ENCODE data around the gene OSBPL6. TPM values are rescaled to one million over a fixed set of nuclear protein-coding genes. Genes with fewer than 3 reads are reported as not detected.
A peak's percentile ranks its signal among the peaks of the same experiment; 100 is the strongest.

Gene OSBPL6
- total and polyA plus RNA-seq, 2 experiments from 2014 or later = 0.60 to 1.8 TPM

GRCh38 chr2:178279142-178279541 is 84.8 kb downstream of the OSBPL6 start:
- H3K4me1 ChIP-seq (ENCODE audit: low read depth) = peaks cover 3% of the 10 kb centered on the region
- peak in 1 of 2 donors; percentile 93 for DNase-seq (ENCODE audit: low read depth in 1 of 2, low spot score in 1 of 2)
- H3K27me3 ChIP-seq = no peaks in the 10 kb centered on the region
- H3K27ac ChIP-seq = no peak overlapping the region
- no peak for TF ChIP-seq CTCF (IDR thresholded peaks at IDR 0.05; ENCODE audit: low read depth, low read length)
- no peak overlapping the region for H3K4me3 ChIP-seq
- H3K9me3 ChIP-seq (ENCODE audit: low read depth) = no peaks in the 10 kb centered on the region
- H3K36me3 ChIP-seq = no peaks in the 10 kb centered on the region

GRCh38 chr2:178279636-178280035 is 85.3 kb downstream of the OSBPL6 start:
- no peaks in the 10 kb centered on the region for H3K9me3 ChIP-seq (ENCODE audit: low read depth)
- H3K4me1 ChIP-seq (ENCODE audit: low read depth) = peaks cover 3% of the 10 kb centered on the region
- H3K4me3 ChIP-seq = no peak overlapping the region
- H3K27me3 ChIP-seq = no peaks in the 10 kb centered on the region
- no peaks in the 10 kb centered on the region for H3K36me3 ChIP-seq
- no peak overlapping the region for H3K27ac ChIP-seq
- TF ChIP-seq CTCF (IDR thresholded peaks at IDR 0.05; ENCODE audit: low read depth, low read length) = no peak
- DNase-seq (ENCODE audit: low read depth in 1 of 2, low spot score in 1 of 2) = no peak

- DNase-seq (ENCODE audit: low read depth in 1 of 2, low spot score in 1 of 2) = peak; percentile 36 to 68
- TF ChIP-seq CTCF (IDR thresholded peaks at IDR 0.05; ENCODE audit: low read depth, low read length) = peak; percentile 75
- Histone ChIP-seq H3K27me3 (no peaks in the 10 kb centered on the region), H3K4me3 (no peak overlapping the region), H3K4me1 (ENCODE audit: low read depth) (peaks cover 3% of the 10 kb centered on the region), H3K9me3 (ENCODE audit: low read depth) (no peaks in the 10 kb centered on the region), H3K36me3 (no peaks in the 10 kb centered on the region), H3K27ac (no peak overlapping the region)
These were observed 86.0 kb downstream of the OSBPL6 start for GRCh38 chr2:178280244-178280852.

- no peak for TF ChIP-seq CTCF (IDR thresholded peaks at IDR 0.05; ENCODE audit: low read depth, low read length)
- peak in 1 of 2 donors; percentile 96 for DNase-seq (ENCODE audit: low read depth in 1 of 2, low spot score in 1 of 2)
- Histone ChIP-seq H3K27me3 (no peaks in the 10 kb centered on the region), H3K4me1 (ENCODE audit: low read depth) (peaks cover 3% of the 10 kb centered on the region), H3K36me3 (no peaks in the 10 kb centered on the region), H3K27ac (no peak overlapping the region), H3K4me3 (no peak overlapping the region), H3K9me3 (ENCODE audit: low read depth) (no peaks in the 10 kb centered on the region)
These were observed 87.9 kb downstream of the OSBPL6 start for GRCh38 chr2:178282075-178282815.

- no peaks in the 10 kb centered on the region for H3K27me3 ChIP-seq
- H3K9me3 ChIP-seq (ENCODE audit: low read depth) = no peaks in the 10 kb centered on the region
- TF ChIP-seq CTCF (IDR thresholded peaks at IDR 0.05; ENCODE audit: low read depth, low read length) = no peak
- H3K27ac ChIP-seq = no peak overlapping the region
- H3K36me3 ChIP-seq = no peaks in the 10 kb centered on the region
- no peak for DNase-seq (ENCODE audit: low read depth in 1 of 2, low spot score in 1 of 2)
- H3K4me3 ChIP-seq = no peak overlapping the region
- no peaks in the 10 kb centered on the region for H3K4me1 ChIP-seq (ENCODE audit: low read depth)
These were observed 89.1 kb downstream of the OSBPL6 start for GRCh38 chr2:178283341-178283918.

All from cardiac muscle cell (in vitro differentiated cells and primary cell).